GM18505 (cell line): ENCODE data around the gene RGL2.
A peak's percentile ranks its signal among the peaks of the same experiment; 100 is the strongest.

Source experiments
- ATAC-seq: cut with Tn5 transposase; IDR thresholded peaks from one replicate; pipeline ENCODE4 v1.9.1; 2021; ENCODE audit not compliant: unreplicated experiment
- POLR2A ChIP-seq: IDR thresholded peaks from 4 replicates; pipeline ENCODE4 v1.6.1; 2011; ENCODE audit warnings: borderline replicate concordance; ENCODE audit not compliant: insufficient read depth, insufficient read length; ENCODE audit errors: extremely low read depth

The RGL2 gene

DNA sequence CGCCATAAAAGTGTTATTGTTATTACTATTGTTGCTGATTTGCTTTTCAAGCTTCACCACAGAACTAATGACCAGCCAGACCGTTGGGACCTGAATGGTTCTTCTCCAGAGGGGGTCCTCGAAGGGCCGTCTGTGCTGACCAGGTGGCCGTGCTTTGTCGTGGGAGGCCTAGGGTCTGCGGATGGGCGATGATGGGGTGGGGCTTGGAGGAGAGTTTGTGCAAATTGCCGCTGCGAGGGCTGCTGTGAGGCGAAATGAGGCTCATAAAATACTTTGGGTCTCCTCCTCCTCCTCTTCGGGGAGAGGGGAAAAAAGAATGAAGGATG is 24.8 kb upstream of the RGL2 start:
- peak; percentile 4 for ATAC-seq
- no peak for TF ChIP-seq POLR2A

DNA sequence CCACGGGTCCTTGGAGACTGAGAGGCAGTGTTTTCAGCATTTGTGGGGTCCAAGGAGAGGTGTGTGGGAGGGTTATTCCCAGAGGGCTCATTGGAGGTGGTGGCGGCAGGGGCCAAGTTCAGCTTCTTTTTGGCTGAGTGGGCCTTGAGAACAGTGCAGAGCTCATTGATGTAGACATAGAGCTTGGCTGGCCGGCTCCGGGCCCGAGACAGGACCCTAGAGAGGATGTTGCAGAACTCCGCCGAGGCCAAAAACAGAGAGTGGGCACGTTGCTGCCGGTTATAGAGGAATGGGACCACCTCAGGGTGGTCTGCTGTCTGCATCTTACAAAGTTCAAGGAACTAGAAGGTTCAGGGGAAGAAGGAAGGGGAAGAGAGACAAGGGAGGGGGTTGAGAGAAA is 22.5 kb upstream of the RGL2 start:
- ATAC-seq = no peak
- TF ChIP-seq POLR2A = no peak

DNA sequence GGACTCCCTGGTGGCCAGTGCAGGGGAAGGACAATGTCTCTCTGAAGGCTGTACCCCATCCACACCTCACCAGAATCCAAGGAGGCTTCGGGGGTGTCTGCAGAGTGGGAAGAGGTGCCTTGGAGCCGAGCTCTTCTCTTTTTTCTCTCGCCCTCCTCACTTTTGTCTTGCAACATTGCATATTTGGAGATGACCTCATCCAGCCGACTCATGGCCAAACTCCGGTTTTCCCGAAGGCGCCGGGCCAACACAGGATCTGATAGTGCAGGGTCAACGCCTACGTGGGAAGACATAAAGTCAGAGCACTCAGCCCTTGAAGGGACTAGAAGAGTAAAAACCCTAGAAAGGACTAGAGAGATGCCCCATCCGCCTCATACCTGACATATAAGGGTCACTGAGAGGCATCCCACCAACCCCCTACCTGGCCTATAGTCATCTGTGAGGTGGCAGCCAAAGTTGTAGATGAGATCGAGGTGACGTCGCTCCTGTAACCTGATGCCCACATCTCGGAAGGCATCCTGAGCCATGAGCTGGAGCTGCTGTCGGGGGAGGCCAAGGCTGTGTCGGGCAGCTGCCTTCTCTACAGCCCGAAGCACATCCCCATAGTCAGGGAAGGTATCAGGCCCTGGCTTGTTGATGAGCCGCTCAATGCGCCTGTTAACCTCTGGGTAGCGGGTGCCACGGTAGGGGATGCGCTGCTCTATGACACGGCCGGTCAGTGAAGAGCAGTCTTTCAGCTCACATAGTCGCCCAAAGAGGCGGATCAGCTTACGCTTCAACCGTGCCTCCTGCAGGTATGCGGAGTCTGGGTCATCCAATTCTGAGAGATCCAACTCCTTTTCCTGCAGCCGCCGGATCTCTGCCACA is 21.8 kb upstream of the RGL2 start:
- TF ChIP-seq POLR2A = no peak
- ATAC-seq = no peak

DNA sequence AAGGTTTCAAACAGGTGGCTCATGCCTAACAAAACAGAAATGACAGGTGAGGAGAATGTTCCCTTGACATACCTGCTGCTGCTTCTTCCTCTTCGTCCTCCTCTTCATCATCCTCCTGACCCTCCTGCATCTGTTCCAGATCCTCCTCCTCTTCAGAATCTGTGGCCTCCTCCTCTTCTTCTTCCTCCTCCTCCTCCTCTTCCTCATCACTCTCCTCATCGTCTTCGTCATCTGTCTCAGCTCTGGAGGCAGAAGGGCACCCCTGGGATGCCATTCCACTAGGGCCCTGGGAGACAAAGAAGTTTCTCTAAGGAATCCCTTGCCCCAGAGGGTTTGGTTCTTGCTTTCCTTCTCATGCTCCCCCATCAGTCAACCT is 21.2 kb upstream of the RGL2 start:
- no peak for ATAC-seq
- TF ChIP-seq POLR2A = no peak

DNA sequence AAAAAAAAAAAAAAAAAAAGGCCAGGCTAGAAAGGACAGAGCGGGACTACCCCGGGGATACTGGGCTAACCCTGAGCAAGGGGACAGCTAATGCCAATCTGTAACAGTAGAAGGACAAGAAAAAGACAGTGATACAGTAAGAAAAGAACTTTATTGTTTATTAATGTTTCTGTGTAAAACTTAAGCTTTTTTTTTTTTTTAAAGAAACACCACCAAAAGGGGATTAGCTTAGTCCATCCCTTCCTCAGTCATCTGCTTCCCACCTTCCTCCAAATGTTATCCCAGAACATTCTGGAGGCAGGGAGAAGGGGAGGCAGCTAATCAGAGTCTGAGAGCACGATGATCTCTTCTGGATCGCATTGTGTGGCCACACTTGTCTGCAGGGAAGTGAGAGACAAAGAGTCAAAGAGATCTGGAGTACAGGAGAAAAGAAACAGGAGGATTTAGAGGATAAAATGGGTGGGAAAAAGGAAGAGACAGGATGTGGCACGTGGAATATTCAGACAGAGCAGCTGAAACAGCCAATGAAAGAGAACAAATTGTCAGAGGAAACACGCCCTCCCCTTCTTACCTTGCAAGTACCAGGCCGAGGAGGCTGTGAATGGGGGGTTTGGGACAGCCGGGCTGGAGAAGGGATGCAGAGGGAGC is 19.8 kb upstream of the RGL2 start:
- no peak for TF ChIP-seq POLR2A
- ATAC-seq = no peak

DNA sequence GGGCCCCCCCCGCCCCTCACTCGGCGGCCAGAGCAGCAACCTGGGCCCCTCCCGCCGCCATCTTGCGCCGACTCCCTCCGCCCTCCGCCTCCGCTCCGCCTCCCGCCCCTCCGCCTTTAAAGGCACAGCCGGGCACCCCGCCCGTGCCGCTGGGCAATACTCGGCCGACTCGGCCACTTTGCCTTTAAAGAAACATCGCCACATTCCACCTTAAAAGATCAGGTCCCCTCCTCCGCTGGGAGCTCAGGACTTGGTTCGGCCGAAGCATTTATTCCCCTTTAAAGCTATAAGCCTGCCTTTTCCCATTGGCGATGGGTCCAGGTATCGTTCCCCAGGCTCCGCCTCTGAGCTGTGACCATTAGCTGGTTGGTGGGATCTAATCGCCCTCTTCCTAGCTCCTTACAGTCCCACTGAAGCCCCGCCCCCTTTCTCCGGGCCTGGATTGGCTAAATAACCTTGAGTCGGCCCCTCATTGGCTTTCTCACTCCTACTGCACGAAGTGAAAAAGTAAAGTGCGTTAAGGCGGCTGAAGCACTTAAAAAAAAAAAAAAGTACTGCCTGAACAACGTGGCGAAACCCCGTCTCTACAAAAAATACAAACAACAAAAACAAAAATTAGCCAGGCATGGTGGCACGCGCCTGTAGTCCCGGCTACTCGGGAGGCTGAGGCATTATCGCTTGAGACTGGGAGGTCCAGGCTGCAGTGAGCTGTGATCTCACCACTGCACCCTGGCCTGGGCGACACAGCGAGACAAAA is 19.1 kb upstream of the RGL2 start, which contains the start of gene ZBTB22:
Gene ZBTB22 (minus strand): TSS at position 76 of the 757 bp plus-strand sequence. CDS start 828 bp downstream, outside the sequence.
- ATAC-seq = peak; percentile 42

DNA sequence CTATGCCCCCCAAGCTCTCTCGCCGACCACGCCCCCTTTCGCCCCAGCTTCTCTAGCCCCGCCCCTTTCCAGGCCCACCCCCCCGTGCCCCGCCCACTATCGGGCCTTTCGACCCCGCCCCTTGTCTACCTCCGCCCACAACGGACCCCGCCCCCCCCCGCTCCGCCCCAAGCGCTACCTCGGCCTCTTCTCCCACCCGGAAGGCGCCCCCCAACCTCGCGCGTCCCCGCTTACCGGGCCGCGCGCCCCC is 18.6 kb upstream of the RGL2 start:
- TF ChIP-seq POLR2A = no peak
- ATAC-seq = no peak

More for the DNA sequence above, 19.1 kb upstream of the RGL2 start, which contains the start of gene ZBTB22:
- peak; percentile 65 for TF ChIP-seq POLR2A

DNA sequence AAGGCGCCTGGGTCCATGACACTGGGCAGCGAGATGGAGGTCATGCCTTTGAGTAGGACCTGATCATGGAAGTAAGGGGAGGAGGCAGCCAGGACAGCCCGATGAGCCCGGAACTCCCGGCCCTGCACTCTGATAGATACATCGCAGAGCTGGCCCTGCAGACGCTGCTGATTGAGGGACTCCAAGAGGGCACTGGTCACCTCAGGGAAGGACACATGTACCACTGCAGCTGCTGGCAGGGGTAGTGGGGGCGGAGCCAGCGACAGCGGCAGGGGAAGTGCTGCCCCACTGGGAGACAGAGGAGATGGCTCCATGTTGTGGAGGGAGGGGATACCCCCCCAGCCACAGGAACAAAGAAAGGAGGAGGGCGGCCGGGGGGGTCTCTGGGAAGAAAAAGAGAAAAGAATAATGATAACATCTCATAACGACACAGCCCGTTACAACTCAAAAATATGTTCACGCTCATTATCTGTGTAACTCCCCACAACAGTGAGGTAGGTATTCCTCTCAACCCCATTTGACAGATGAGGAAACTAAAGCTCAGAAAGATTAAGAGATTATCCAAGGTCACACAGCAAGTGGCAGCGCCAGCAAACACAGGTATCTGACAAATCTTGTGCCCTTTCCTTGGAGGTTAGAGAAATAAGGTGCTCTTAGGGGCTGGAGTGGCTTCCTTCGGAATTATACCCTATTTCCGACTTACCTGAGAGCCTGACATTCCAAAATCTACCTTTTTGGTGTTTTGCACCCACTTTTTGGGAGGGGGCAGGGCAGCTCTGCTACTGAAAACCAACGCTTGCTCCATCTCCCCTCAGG is 18.1 kb upstream of the RGL2 start:
- TF ChIP-seq POLR2A = no peak
- ATAC-seq = no peak

DNA sequence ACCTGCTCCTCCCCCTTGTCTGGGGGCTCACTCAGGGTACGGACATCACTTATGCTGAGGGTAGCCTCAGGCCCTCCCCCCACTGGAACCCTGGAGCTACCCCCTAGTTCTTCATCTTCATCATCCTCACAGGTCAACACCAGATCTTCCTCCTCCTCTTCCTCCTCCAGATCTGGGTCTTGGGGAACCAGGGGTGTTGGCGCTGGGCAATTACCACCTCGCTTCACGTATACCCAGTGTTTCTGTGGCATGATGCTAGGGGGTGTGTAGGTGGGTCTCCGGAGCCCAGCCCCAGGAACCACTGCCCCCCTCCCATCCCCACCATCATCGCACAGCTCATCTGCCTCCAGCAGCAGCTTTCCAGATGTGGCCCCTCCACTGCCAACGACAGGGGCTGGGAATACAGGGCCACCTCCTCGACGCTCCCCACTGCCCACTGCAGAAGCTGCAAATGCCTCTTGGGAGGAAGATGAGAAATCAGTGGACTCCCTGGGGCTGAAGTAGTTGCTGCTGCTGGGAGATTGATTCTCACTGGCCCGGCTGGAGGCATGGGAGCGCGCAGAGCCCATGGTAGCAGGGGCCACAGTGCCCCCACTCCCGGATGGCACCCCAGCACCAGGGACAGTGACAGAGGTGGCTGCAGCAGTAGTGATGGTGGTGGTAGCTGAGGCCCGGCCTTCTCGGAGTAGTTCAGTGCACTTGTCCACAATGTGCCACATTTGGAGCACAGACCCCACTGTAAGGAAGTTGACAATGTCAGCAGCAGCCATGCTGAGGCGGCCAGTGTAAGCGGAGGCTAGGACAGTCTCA is 17.3 kb upstream of the RGL2 start:
- no peak for TF ChIP-seq POLR2A
- ATAC-seq = no peak

DNA sequence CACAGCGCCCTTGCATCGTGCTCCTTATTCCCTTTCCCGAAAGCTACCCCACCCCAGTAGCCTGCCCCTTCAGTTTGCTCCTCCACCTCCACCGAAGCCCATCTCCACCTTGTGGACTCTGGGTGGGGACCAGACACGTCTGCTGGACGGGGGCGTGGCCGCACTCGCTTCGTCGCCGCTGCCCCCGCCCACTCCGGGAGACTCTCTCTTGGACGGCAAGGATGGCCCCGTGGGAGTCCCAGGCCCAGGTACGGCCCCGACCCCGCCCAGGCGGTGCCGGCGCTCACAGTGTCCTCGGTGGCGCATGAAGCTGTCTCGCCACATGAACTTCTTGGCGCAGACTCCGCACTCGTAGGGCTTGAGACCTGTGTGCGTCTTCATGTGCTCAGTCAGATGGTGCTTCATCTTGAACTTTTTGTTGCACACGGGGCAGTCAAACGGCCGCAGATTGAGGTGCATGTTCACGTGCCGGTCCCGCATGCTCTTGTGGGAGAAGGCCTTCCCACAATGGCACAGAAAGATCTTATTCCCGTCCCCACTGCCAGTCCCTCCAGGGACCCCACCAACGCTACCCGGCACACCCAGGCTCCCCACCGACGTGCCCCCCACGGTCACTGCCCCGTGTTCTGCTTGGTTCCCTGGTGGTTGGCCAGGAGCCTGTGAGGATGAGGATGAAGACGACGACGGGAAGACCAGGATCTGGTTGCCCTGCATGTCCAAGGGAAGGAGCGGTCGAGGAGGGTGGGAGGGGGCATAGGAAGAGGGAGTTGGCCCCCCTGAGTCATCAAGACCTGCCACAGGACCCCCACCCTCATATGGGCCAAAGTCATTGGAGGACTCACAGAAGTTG is 16.4 kb upstream of the RGL2 start:
- TF ChIP-seq POLR2A = no peak
- no peak for ATAC-seq

DNA sequence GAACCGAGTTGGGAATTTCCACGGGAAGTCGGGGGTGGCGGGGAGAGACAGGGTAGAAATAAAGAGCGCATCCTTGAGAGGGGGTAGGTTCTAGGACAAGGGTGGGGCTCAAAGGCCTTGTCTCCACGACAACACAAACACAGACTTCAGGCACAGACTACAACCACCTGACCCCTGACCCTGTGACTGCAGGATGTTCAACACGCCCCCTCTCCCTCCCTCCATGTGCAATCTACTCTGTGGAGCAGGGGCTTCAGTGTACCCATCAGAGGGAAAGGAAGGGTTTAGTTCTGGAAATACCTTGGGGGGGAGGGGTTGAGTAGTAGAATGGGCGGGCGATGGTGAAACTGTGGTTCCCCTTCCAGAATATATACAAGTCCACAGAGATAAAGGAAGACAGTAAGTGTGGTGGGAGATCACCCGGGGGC is 15.8 kb upstream of the RGL2 start:
- no peak for TF ChIP-seq POLR2A
- no peak for ATAC-seq
